LNCAP (cell line): ENCODE results near the gene RGS14.

Experiments used
- TF ChIP-seq, protein P1 (sequence below): fragments of 450-650 bp; IDR thresholded peaks from 2 replicates; pipeline ENCODE4 v1.5.1; 2017; ENCODE audit warnings: mild to moderate bottlenecking

RGS14 gene

DNA sequence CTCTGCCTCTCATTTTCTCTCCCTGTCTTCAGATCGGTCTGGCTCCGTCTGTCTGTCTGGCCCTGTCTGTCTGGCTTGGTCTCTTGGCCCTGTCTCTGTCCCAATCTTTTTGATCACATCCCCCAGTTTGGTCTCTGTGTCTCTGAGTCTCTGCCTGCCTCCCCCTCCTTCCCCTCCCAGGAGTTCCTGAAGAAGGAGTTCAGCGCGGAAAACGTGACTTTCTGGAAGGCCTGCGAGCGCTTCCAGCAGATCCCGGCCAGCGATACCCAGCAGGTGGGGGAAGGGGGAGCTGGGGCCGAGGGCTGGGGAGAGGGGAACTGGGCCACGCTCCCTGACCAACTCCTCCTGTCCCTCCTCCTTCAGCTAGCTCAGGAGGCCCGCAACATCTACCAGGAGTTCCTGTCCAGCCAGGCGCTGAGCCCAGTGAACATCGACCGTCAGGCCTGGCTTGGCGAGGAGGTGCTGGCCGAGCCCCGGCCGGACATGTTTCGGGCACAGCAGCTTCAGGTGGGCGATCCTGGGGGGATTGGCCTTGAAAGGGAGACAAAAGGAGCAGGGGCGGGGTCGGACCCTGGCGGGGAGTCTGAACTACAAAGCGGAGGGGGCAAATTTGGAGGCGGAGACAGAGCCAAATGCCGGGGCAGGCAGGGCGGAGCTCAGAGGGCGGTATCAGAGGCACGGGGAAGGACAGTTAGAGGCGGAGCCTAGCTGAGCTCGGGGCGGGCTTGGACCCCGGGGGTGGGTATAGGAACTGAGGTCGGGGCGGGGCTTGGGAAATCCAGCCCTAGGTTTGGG lies 9.0 kb downstream of the RGS14 start:
- TF ChIP-seq, protein P1, sequence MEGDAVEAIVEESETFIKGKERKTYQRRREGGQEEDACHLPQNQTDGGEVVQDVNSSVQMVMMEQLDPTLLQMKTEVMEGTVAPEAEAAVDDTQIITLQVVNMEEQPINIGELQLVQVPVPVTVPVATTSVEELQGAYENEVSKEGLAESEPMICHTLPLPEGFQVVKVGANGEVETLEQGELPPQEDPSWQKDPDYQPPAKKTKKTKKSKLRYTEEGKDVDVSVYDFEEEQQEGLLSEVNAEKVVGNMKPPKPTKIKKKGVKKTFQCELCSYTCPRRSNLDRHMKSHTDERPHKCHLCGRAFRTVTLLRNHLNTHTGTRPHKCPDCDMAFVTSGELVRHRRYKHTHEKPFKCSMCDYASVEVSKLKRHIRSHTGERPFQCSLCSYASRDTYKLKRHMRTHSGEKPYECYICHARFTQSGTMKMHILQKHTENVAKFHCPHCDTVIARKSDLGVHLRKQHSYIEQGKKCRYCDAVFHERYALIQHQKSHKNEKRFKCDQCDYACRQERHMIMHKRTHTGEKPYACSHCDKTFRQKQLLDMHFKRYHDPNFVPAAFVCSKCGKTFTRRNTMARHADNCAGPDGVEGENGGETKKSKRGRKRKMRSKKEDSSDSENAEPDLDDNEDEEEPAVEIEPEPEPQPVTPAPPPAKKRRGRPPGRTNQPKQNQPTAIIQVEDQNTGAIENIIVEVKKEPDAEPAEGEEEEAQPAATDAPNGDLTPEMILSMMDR: no peak

GRCh38 chr5:177367323-177367848 lies 9.7 kb downstream of the RGS14 start:
- TF ChIP-seq, protein P1: no peak

- TF ChIP-seq, protein P1: no peak
Observed at GRCh38 chr5:177367981-177368868, 10.5 kb downstream of the RGS14 start.

DNA sequence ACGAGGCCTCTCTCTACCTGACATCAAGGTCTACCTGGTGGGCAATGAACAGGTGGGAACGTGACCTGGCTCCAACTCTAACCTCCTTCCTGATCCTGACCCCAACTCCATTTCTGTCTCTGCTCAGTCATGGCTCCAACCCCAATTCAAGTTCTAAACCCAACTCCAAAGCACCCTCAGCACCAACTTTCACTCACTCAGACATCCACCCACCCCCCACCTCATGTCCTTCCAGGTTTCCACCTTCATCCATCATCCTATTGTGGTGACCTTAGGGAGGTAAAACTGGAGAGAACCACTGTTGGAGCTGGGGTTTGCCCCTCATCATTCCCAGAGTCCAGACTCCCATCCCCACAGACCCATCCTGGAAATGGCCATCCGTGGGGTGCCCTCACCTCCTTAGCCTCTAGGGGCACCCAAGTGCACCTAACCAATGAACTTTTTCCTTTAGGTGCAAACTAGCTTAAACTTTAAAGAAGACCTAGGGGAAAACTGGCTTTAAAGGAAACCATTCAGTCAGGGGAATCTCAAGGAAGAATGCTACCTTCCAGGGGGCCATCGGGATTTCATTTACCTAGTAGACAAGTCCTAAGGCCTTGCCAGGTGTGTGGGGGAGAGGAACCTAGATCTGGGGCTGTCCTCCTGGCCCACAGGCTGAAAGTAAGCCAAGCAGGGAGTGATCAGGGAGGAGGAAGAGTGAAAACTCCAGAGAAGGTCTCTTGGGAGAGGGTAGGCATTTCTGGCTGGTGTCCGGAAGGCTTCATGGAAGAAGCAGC lies 11.3 kb downstream of the RGS14 start:
- TF ChIP-seq, protein P1: peak; percentile 63

DNA sequence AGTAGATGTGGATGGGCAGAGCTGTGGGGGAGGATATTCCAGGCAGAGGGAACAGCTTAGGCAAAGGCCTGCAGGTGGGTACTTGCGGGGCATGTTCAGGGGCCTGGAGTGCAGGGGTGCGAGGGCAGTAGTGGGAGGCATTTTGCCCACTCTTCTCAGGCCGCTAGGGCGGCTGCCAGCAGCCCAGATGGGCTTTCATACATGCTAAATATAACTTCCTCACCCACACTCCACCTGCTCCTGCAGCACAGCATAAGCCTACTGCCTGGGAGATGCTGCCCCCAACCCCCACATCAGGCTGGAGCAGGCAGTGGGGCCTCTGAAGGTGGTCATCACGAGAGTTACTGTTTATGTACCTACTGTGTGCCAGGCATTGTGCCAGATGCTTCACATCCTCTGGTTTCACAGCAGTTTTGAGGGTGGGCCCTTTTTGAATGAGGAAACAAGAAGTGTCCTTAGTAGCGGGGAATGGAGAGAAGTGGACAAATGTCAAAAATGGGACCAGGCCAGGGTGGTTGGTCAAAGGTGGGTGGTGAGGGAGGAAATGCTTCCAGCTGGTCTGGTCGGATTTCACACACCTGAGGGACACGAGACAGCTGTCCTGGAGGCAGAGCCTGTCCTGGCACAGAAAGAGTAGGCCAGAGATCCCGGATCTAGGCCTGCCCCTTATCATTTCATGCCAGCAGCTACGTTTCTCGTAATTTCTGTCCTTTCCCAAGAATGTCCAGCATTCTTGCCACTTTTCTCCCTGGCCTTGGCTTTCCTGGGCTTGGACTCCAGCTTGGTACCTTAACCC lies 12.1 kb downstream of the RGS14 start:
- TF ChIP-seq, protein P1: no peak

DNA sequence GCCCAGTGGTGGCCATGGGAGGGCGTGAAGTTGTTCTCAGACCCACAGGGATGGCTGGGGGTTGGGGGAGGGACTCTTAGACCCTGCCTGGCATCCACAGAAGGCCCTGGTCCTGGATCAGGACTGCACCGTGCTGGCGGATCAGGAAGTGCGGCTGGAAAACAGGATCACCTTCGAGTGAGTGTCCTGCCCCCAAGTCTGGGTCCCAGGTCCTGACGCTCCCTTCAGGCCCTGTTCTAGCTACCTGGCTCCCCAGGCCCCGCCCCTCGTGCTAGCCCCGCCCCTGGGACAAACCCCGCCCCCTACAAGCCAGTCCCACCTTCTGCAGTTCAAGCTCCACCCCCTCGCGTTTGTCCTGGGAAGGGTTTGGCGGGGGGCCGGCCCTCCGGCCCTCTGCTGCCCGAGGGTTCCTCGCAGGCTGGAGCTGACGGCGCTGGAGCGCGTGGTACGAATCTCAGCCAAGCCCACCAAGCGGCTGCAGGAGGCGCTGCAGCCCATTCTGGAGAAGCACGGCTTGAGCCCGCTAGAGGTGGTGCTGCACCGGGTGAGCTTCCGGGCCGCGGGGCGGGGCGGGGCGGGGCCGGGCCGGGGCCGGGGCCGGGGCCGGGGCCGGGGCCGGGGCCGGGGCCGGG lies 12.9 kb downstream of the RGS14 start:
- TF ChIP-seq, protein P1: peak; percentile 45
